ENCODE data around the gene TARS1. TPM values are rescaled to one million over a fixed set of nuclear protein-coding genes. Genes with fewer than 3 reads are reported as not detected.

The TARS1 gene
- total RNA-seq, 2 donors from 2014 or later: 45.8 to 66.6 TPM

DNA sequence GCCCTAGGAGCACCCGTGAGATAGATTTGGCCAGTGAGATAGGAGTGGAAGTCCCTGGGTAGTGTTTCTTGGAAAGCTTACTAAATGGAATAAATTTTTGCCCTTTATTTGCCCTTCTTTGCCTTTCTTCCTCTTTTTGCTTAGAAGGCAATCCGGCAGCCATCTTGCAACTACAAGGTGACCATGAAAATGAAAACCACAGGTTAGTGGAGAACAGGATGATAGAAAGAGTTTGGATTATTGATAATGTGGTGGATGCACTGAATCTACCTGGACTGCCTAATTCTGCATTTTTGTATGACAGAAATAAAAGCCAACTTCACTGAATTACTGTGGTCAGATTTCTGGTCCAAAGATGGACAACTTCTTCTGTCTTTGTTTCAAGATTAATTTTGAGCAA, 33.2 kb downstream of the TARS1 start:
- Histone ChIP-seq H3K27me3 (no peaks in the 10 kb centered on the region), H3K9me3 (no peaks in the 10 kb centered on the region), H3K4me1 (no peaks in the 10 kb centered on the region), H3K36me3 (peaks cover 41% of the 10 kb centered on the region), H3K27ac (no peak overlapping the region), H3K4me3 (no peak overlapping the region)
- no peak for DNase-seq (ENCODE audit: low spot score)
- TF ChIP-seq, protein P1, sequence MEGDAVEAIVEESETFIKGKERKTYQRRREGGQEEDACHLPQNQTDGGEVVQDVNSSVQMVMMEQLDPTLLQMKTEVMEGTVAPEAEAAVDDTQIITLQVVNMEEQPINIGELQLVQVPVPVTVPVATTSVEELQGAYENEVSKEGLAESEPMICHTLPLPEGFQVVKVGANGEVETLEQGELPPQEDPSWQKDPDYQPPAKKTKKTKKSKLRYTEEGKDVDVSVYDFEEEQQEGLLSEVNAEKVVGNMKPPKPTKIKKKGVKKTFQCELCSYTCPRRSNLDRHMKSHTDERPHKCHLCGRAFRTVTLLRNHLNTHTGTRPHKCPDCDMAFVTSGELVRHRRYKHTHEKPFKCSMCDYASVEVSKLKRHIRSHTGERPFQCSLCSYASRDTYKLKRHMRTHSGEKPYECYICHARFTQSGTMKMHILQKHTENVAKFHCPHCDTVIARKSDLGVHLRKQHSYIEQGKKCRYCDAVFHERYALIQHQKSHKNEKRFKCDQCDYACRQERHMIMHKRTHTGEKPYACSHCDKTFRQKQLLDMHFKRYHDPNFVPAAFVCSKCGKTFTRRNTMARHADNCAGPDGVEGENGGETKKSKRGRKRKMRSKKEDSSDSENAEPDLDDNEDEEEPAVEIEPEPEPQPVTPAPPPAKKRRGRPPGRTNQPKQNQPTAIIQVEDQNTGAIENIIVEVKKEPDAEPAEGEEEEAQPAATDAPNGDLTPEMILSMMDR (IDR thresholded peaks at IDR 0.05): no peak

DNA sequence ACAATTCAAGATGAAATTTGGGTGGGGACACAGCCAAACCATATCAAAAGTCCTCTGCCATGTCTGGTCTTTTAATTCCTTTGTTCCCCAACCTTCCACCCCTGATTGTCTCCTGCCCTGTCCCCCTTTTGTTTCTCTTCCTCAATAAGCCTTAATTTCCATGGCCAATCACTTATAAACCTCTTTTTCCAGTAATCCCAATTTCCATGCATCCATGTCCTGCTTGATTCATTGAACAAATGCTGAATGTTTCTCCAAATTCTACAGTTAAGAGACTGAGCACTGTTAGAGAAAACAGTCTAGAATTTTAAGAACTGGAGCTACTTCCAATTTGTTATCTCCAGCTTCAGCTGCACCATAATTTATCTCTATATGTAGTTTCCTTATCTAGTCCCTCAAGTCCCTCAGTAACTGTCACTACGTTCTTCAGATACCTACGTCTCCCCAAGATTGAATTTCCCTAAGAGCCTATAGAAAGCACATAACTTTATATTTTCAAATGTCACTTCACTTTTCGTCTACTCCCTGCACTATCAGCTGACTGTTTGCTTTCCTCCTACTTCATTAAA, 34.2 kb downstream of the TARS1 start:
- no peak for DNase-seq (ENCODE audit: low spot score)
- TF ChIP-seq, protein P1 (IDR thresholded peaks at IDR 0.05): no peak
- Histone ChIP-seq H3K27me3 (no peaks in the 10 kb centered on the region), H3K9me3 (no peaks in the 10 kb centered on the region), H3K27ac (no peak overlapping the region), H3K4me1 (no peaks in the 10 kb centered on the region), H3K36me3 (peaks cover 31% of the 10 kb centered on the region), H3K4me3 (no peak overlapping the region)

DNA sequence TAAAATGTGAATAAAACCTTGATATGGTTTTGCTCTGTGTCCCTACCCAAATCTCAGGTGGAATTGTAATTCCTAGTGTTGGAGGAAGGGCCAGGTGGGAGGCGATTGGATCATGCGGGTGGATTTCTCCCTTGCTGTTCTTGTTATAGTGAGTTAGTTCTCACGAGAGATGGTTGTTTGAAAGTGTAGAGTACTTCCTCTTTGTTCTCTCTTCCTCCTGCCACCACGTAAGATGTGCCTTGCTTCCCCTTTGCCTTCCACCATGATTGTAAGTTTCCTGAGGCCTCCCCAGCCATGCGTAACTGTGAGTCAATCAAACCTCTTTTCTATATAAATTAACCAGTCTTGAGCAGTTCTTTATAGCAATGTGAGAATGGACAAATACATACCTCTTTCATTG, 34.9 kb downstream of the TARS1 start:
- peaks cover 24% of the 10 kb centered on the region for H3K36me3 ChIP-seq
- no peak overlapping the region for H3K27ac ChIP-seq
- no peak for DNase-seq (ENCODE audit: low spot score)
- H3K4me3 ChIP-seq: no peak overlapping the region
- TF ChIP-seq, protein P1 (IDR thresholded peaks at IDR 0.05): no peak
- no peaks in the 10 kb centered on the region for H3K27me3 ChIP-seq
- H3K4me1 ChIP-seq: no peaks in the 10 kb centered on the region
- no peaks in the 10 kb centered on the region for H3K9me3 ChIP-seq

DNA sequence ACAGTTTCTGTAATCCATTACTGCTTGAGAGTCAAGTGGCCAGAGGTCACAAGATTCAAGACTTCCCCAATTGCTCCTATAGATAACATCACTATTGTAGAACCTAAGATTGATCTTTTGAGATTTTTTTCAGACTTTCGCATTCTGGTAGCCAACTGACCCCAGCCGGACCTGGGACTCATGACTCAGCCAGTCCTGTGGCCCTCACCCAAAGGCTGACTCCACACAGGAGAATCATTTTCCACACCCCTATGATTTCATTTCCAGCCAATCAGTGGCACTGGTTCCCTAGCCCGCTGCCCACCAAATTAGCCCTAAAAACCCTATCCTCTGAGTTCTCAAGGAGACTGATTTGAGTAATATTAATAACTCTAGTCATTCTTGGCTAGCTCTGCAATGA, 36.2 kb downstream of the TARS1 start:
- no peak for DNase-seq (ENCODE audit: low spot score)
- TF ChIP-seq, protein P1 (IDR thresholded peaks at IDR 0.05): no peak
- peaks cover 11% of the 10 kb centered on the region for H3K36me3 ChIP-seq
- H3K4me3 ChIP-seq: no peak overlapping the region
- H3K4me1 ChIP-seq: no peaks in the 10 kb centered on the region
- no peaks in the 10 kb centered on the region for H3K27me3 ChIP-seq
- no peaks in the 10 kb centered on the region for H3K9me3 ChIP-seq
- no peak overlapping the region for H3K27ac ChIP-seq

DNA sequence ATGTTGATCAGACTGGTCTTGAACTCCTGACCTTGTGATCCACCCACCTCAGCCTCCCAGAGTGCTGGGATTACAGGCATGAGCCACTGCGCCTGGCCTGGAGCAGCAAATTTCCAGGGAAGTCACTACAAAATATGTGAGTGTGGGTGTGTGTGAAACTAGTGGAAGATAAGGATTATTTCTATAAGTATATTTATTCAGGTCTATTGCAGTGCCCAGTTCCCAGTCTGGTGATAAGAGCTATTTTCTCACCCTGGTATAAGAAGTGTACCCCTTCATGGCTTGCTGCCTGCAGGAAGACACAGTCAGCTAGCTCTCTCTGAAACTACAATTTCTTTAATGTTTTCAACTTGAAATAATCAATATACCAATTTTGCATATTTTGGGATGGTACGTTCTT, 37.1 kb downstream of the TARS1 start:
- Histone ChIP-seq H3K9me3 (no peaks in the 10 kb centered on the region), H3K27ac (no peak overlapping the region), H3K4me1 (no peaks in the 10 kb centered on the region), H3K36me3 (peaks cover 6% of the 10 kb centered on the region), H3K27me3 (no peaks in the 10 kb centered on the region), H3K4me3 (no peak overlapping the region)
- no peak for DNase-seq (ENCODE audit: low spot score)
- TF ChIP-seq, protein P1 (IDR thresholded peaks at IDR 0.05): no peak

DNA sequence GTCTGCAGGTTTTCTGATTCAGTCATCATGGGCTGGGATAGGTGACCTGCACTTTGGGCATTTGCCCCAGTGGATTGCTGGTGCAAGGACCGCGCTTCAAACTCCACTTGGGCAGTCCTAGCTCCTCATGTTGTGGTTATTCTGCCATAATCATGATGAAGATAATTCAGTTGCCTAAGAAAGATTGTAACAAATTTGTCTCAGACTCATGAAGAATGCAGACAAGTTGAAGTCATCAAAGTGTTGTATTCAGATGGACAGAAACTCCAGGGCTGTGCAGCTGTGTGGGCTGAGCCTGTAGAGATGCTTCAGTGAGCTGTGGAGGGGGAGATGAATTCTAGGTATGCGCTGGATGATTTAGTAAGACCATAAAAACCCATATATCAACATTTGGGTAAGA, 38.5 kb downstream of the TARS1 start:
- Histone ChIP-seq H3K27me3 (no peaks in the 10 kb centered on the region), H3K4me1 (no peaks in the 10 kb centered on the region), H3K36me3 (peaks cover 6% of the 10 kb centered on the region), H3K9me3 (no peaks in the 10 kb centered on the region), H3K4me3 (no peak overlapping the region), H3K27ac (no peak overlapping the region)
- DNase-seq (ENCODE audit: low spot score): no peak
- TF ChIP-seq, protein P1 (IDR thresholded peaks at IDR 0.05): no peak

Measured in right atrium auricular region (tissue), 2 donors.